A549 (cell line): Measurements from ENCODE around the gene RNF126. TPM values are rescaled to one million over a fixed set of nuclear protein-coding genes. Genes with fewer than 3 reads are reported as not detected.
A peak's percentile ranks its signal among the peaks of the same experiment; 100 is the strongest.

Experiments
- ATAC-seq, 2 experiments: fragments of 200-7000 bp in 1 of 2; fragments of >200 bp in 1 of 2; cut with Nextera tagmentation in 1 of 2; cut with Tn5 transposase in 1 of 2; 3 replicates each; pipeline versions ENCODE4 v1.8.0 to v1.9.1; 2018 to 2020; ENCODE audit warnings: mild to moderate bottlenecking in 1 of 2, moderate library complexity in 1 of 2
- CTCF ChIA-PET: fragments of 300-600 bp; sonication (Branson Sonifier 250); formaldehyde crosslinking; extraction: SDS; loops from one replicate; lab custom pipeline; 2021; ENCODE audit warnings: antibody characterized with exemption, inconsistent platforms; lab: Yijun Ruan, JAX
- POLR2A ChIA-PET: fragments of 350-600 bp; formaldehyde crosslinking; extraction: SDS; loops from one replicate; lab custom pipeline; 2021; ENCODE audit warnings: antibody characterized with exemption, inconsistent platforms; lab: Yijun Ruan, JAX
- DNase-seq, 2 experiments: peaks; one replicate each; pipeline versions ENCODE4 v3.0.0 to v3.0.0-alpha.2; 2011 to 2016; ENCODE audit warnings: low read depth in 1 of 2, low spot score in 1 of 2
- FAIRE-seq: peaks from 2 replicates; lab custom pipeline; 2011; peaks lifted over from hg19 to GRCh38; lab: Jason Lieb, UNC
- H3K27ac ChIP-seq, 2 experiments: fragments of >200 bp; sonication (Bioruptor Twin); formaldehyde crosslinking; 3 replicates each; pipeline ENCODE4 v1.5.1; 2016 to 2017
- H3K4me1 ChIP-seq: fragments of >200 bp; sonication (Bioruptor Twin); formaldehyde crosslinking; 3 replicates; pipeline ENCODE4 v1.6.1; 2016
- H3K4me2 ChIP-seq: fragments of >200 bp; sonication (Bioruptor Twin); formaldehyde crosslinking; 3 replicates; pipeline ENCODE4 v1.6.1; 2016
- H3K4me3 ChIP-seq: fragments of >200 bp; sonication (Bioruptor Twin); formaldehyde crosslinking; 3 replicates; pipeline ENCODE4 v1.5.1; 2016
- H3K9me3 ChIP-seq: fragments of >200 bp; sonication (Bioruptor Twin); formaldehyde crosslinking; 3 replicates; pipeline ENCODE4 v1.6.1; 2016
- ATOH8 ChIP-seq: fragments of 250-450 bp; sonication (Bioruptor Pico); IDR thresholded peaks from 2 replicates; pipeline ENCODE4 v1.5.0; 2020; ENCODE audit warnings: low read depth, mild to moderate bottlenecking, moderate library complexity
- CTCF ChIP-seq: fragments of >200 bp; sonication (Bioruptor Twin); formaldehyde crosslinking; IDR thresholded peaks from 3 replicates; pipeline ENCODE4 v1.5.1; 2016
- EHMT2 ChIP-seq: fragments of 200-600 bp; sonication (generic); IDR thresholded peaks from 2 replicates; pipeline ENCODE4 v1.6.1; 2016; ENCODE audit warnings: antibody characterized with exemption, low read depth, mild to moderate bottlenecking, moderate library complexity
- FOSB ChIP-seq: fragments of 250-450 bp; sonication (Bioruptor Pico); IDR thresholded peaks from 2 replicates; pipeline ENCODE4 v1.5.0; 2020; ENCODE audit warnings: mild to moderate bottlenecking, moderate library complexity
- GATA3 ChIP-seq: IDR thresholded peaks from 2 replicates; pipeline ENCODE4 v1.6.1; 2012; ENCODE audit warnings: borderline replicate concordance
- HDAC2 ChIP-seq: fragments of 200-600 bp; sonication (generic); IDR thresholded peaks from 2 replicates; pipeline ENCODE4 v1.6.1; 2016
- HES2 ChIP-seq: fragments of >200 bp; sonication (Bioruptor Twin); formaldehyde crosslinking; IDR thresholded peaks from 2 replicates; pipeline ENCODE4 v1.6.1; 2016
- HOXA7 ChIP-seq: fragments of 250-450 bp; sonication (Bioruptor Pico); IDR thresholded peaks from 2 replicates; pipeline ENCODE4 v1.5.0; 2020; ENCODE audit warnings: mild to moderate bottlenecking, moderate library complexity
- HOXB5 ChIP-seq: fragments of 250-450 bp; sonication (Bioruptor Pico); IDR thresholded peaks from 2 replicates; pipeline ENCODE4 v1.5.0; 2020; ENCODE audit warnings: mild to moderate bottlenecking, moderate library complexity
- JUN ChIP-seq, 2 experiments: fragments of >200 bp; sonication (Bioruptor Twin); formaldehyde crosslinking; IDR thresholded peaks; 2 replicates in 1 of 2; 3 replicates in 1 of 2; pipeline ENCODE4 v1.6.1; 2016 to 2017
- KDM1A ChIP-seq: fragments of 200-600 bp; sonication (generic); IDR thresholded peaks from 2 replicates; pipeline ENCODE4 v1.6.1; 2016; ENCODE audit warnings: low read depth, mild to moderate bottlenecking
- KDM5A ChIP-seq: fragments of 200-600 bp; sonication (generic); IDR thresholded peaks from 2 replicates; pipeline ENCODE4 v1.6.1; 2016; ENCODE audit warnings: antibody characterized with exemption, mild to moderate bottlenecking
- MAX ChIP-seq: IDR thresholded peaks from 2 replicates; pipeline ENCODE4 v1.6.1; 2012
- NR3C1 ChIP-seq: fragments of >200 bp; sonication (Bioruptor Twin); formaldehyde crosslinking; IDR thresholded peaks from 3 replicates; pipeline ENCODE4 v1.6.1; 2017
- PHF8 ChIP-seq: fragments of 200-600 bp; sonication (generic); IDR thresholded peaks from 2 replicates; pipeline ENCODE4 v1.6.1; 2016; ENCODE audit warnings: low read depth, mild to moderate bottlenecking, antibody characterized with exemption, moderate library complexity, borderline replicate concordance
- RAD21 ChIP-seq, 2 experiments: fragments of >200 bp in 1 of 2; sonication (Bioruptor Twin) in 1 of 2; formaldehyde crosslinking in 1 of 2; IDR thresholded peaks in 1 of 2; conservative IDR thresholded peaks in 1 of 2; 2 replicates in 1 of 2; 3 replicates in 1 of 2; pipeline ENCODE4 v1.6.1; 2012 to 2018; ENCODE audit warnings: inconsistent platforms in 1 of 2
- RCOR1 ChIP-seq: fragments of 150-350 bp; IDR thresholded peaks from 2 replicates; pipeline ENCODE4 v1.6.1; 2014; ENCODE audit warnings: antibody characterized with exemption, low read length, low read depth
- REST ChIP-seq: fragments of 200-600 bp; sonication (generic); IDR thresholded peaks from 2 replicates; pipeline ENCODE4 v1.6.1; 2016; ENCODE audit warnings: antibody characterized with exemption, mild to moderate bottlenecking, moderate library complexity
- RNF2 ChIP-seq: fragments of 200-600 bp; sonication (generic); IDR thresholded peaks from 2 replicates; pipeline ENCODE4 v1.6.1; 2016; ENCODE audit warnings: low read depth, mild to moderate bottlenecking, antibody characterized with exemption, moderate library complexity, borderline replicate concordance
- SREBF2 ChIP-seq: fragments of 450-650 bp; IDR thresholded peaks from 2 replicates; pipeline ENCODE4 v1.6.1; 2014; ENCODE audit warnings: mild to moderate bottlenecking, moderate library complexity
- TP53 ChIP-seq: fragments of 250-450 bp; sonication (Bioruptor Pico); IDR thresholded peaks from 2 replicates; pipeline ENCODE4 v1.5.0; 2021; ENCODE audit warnings: mild to moderate bottlenecking, moderate library complexity
- USF2 ChIP-seq: fragments of 450-650 bp; IDR thresholded peaks from 2 replicates; pipeline ENCODE4 v1.6.1; 2014; ENCODE audit warnings: antibody characterized with exemption
- ZFP36 ChIP-seq: fragments of 450-650 bp; IDR thresholded peaks from 2 replicates; pipeline ENCODE4 v1.6.1; 2014; ENCODE audit warnings: borderline replicate concordance; ENCODE audit not compliant: partially characterized antibody
- ZNF302 ChIP-seq: fragments of 250-450 bp; sonication (Bioruptor Pico); IDR thresholded peaks from 2 replicates; pipeline ENCODE4 v1.9.0; 2021; ENCODE audit warnings: inconsistent platforms, mild to moderate bottlenecking, moderate library complexity
- ZSCAN20 ChIP-seq: fragments of 250-450 bp; sonication (Bioruptor Pico); IDR thresholded peaks from 2 replicates; pipeline ENCODE4 v1.8.0; 2022; ENCODE audit warnings: mild to moderate bottlenecking, moderate library complexity
- WGBS: methylation state at CpG from one replicate; pipeline ENCODE4 v1.1.6; 2017; ENCODE audit errors: missing lambda C conversion rate; 5-methylcytosine and 5-hydroxymethylcytosine counted together
- polyA plus RNA-seq, 4 experiments: library from polyadenylated mRNA; depleted of rRNA in 3 of 4; stranded (reverse); fragments of >200 nt; fragmentation: RNase III in 1 of 4; extraction: RNeasy Plus Mini Kit Qiagen cat#74134 plus additional on column Dnase treatment in 1 of 4; gene quantifications; 2 replicates in 3 of 4; 3 replicates in 1 of 4; pipeline ENCODE4 v1.2.3, GENCODE V29; 2011 to 2017

RNF126 gene
- polyA plus RNA-seq, 2 of the 4 experiments (the other 2 are of a cell fraction), result 3.1 to 35.0 TPM

GRCh38 chr19:633786-634639, 29.0 kb downstream of the RNF126 start:
- ChIA-PET CTCF (interaction anchor here (1.1 to 1.8 kb wide), 2 partner anchors 46 to 82 kb away, joined by 3 to 5 read pairs; no protein-coding TSS in a partner anchor), POLR2A (interaction anchor here (1.0 to 1.2 kb wide), 4 partner anchors 11 to 128 kb away, joined by 3 to 6 read pairs (median 4); no protein-coding TSS in a partner anchor)
- WGBS, result 30% methylated on average over 28 of the region's 32 CpGs
- DNase-seq (no peak), ATAC-seq (no peak), FAIRE-seq (no peak)
- Histone ChIP-seq H3K9me3 (no peaks in the 10 kb centered on the region), H3K27ac (peak overlapping the region; percentile 94 to 97), H3K4me2 (peak overlapping the region; percentile 98), H3K4me3 (peak overlapping the region; percentile 91), H3K4me1 (peaks cover 28% of the 10 kb centered on the region)
- peak; percentile 16 for TF ChIP-seq ZFP36
- TF ChIP-seq HOXA7 (CRISPR knock-in tag), result no peak

GRCh38 chr19:633068-633785, 29.8 kb downstream of the RNF126 start, which contains the start of gene POLRMT:
POLRMT (minus strand) TSS chr19:633537; CDS start chr19:633512, 25 bp downstream.
- ChIA-PET CTCF (interaction anchor here (1.1 to 3.7 kb wide), 4 partner anchors 45 to 83 kb away, joined by 3 to 13 read pairs (median 5); no protein-coding TSS in a partner anchor), POLR2A (interaction anchor here (1.0 to 1.1 kb wide), 4 partner anchors 10 to 127 kb away, joined by 3 to 7 read pairs (median 5); no protein-coding TSS in a partner anchor)
- peaks cover 25% of the 10 kb centered on the region for H3K4me1 ChIP-seq
- peak within 1 kb of the TSS; percentile 91 for H3K4me3 ChIP-seq
- peak; percentile 97 to 99 for DNase-seq
- FAIRE-seq, result no peak
- H3K4me2 ChIP-seq, result peak within 1 kb of the TSS; percentile 98
- H3K27ac ChIP-seq, result peak within 1 kb of the TSS; percentile 94 to 97
- ATAC-seq, result peak; percentile 90
- no peaks in the 10 kb centered on the region for H3K9me3 ChIP-seq
- WGBS, result 2% methylated on average over 38 of the region's 67 CpGs
- TF ChIP-seq EHMT2 (no peak), SREBF2 (no peak), PHF8 (no peak), ZNF302 (CRISPR knock-in tag) (no peak), ZSCAN20 (CRISPR knock-in tag) (no peak), RAD21 (conservative IDR thresholded peaks at IDR 0.05 in 1 of 2, IDR thresholded peaks at IDR 0.05 in 1 of 2) (no peak), HOXB5 (CRISPR knock-in tag) (no peak), HES2 (no peak), REST (no peak), KDM5A (0 out of 2 replicates have a peak, but pooled peaks have one; percentile 32), GATA3 (no peak), NR3C1 (no peak), FOSB (CRISPR knock-in tag) (no peak), CTCF (no peak), RCOR1 (no peak), KDM1A (no peak), TP53 (no peak), ATOH8 (CRISPR knock-in tag) (no peak), USF2 (no peak), MAX (peak; percentile 87), HDAC2 (no peak), JUN (IDR thresholded peaks at IDR 0.05) (peak; percentile 49 to 51; a peak in 3 of 5 replicates), RNF2 (peak; percentile 87; the same call in 1 of the 2 replicates)
